ENCODE data around the gene PID1.

The PID1 gene

DNA sequence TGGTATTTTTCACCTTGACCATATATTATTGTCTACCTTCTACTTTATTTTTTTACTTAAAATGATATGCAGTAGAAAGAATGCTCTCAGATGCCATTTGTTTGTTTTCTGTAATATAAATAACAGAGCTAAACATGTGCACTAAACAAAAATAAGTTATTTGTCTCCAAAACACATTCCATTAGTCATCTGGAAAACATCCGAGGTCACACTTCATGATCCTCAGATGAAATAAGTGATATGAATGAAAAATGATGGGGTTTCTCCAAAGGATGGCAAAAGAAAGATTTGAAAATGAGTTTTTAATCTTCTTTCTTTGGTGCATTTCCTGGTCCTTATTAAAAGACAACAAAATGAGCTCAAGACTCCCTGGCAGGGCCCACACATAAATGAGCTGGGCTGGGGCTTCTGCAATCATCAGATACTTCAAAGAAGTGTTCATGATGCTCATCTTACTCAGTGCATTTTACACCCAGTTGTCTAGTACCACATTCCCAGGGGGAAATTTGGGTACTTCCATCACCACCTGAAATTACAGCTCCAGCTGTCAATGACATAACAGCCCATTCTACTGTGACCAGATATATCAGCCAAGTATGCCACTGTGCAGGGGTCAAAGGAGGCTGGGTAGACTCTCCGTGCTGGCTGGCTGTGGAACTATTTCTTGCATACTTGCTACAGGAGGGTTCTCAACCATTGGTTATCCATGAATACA lies 283.5 kb downstream of the PID1 start:
- DNase-seq, result no peak

GRCh38 chr2:228986961-228987360 lies 284.1 kb downstream of the PID1 start:
- no peak for DNase-seq

GRCh38 chr2:228983700-228984099 lies 287.4 kb downstream of the PID1 start:
- DNase-seq, result no peak

GRCh38 chr2:228974169-228974568 lies 296.9 kb downstream of the PID1 start:
- no peak for DNase-seq
